ENCODE data around the gene HAUS3. TPM values are rescaled to one million over a fixed set of nuclear protein-coding genes. Genes with fewer than 3 reads are reported as not detected.
"Not testable (repeated sequence)": the region's sequence is repeated elsewhere in the genome, so short reads cannot be mapped to it uniquely, and the experiment has no call there.

The HAUS3 gene
- total RNA-seq, 1 donor from 2014 or later = 24.4 TPM

DNA sequence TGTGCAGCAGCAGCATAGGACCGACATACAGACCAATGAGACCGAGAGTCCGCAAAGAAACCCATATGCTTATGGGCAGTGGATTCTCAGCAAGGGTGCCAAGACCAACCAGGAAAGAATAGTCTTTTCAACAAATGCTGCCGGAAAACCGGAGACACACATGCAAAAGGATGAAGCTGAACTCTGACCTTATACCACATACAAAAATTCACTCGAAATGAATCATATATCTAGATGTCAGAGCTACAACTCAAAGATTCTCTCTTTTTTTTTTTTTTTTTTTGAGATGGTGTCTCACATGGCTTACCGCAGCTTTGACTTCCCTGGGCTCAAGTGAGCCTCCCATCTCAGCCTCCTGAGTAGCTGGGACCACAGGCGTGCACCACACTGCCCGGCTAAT, 36.0 kb upstream of the HAUS3 start:
- Histone ChIP-seq H3F3A (ENCODE audit: low read depth) (no peaks in the 10 kb centered on the region), H3K4me3 (no peak overlapping the region), H3K79me2 (ENCODE audit: low read depth) (no peaks in the 10 kb centered on the region), H3K4me1 (no peaks in the 10 kb centered on the region), H2AFZ (replicated peaks) (no peak overlapping the region), H3K9ac (no peak overlapping the region), H3K9me3 (ENCODE audit: low read depth) (no peaks in the 10 kb centered on the region), H4K20me1 (ENCODE audit: low read depth) (no peaks in the 10 kb centered on the region), H3K4me2 (no peak overlapping the region), H3K36me3 (no peaks in the 10 kb centered on the region), H3K27ac (no peak overlapping the region), H3K27me3 (no peaks in the 10 kb centered on the region)
- peaks cover 6% of the 10 kb centered on the region for H3K27me3 Mint-ChIP-seq (ENCODE audit: insufficient read depth, low read depth)
- no peak overlapping the region for H3K27ac Mint-ChIP-seq
- no peaks in the 10 kb centered on the region for H3K36me3 Mint-ChIP-seq
- no peak for DNase-seq (ENCODE audit: low spot score)
- H3K4me1 Mint-ChIP-seq = peaks cover 8% of the 10 kb centered on the region
- no peak for TF ChIP-seq EZH2phosphoT487 (IDR thresholded peaks at IDR 0.05)
- TF ChIP-seq EZH2 (IDR thresholded peaks at IDR 0.05) = no peak
- TF ChIP-seq, protein P1, sequence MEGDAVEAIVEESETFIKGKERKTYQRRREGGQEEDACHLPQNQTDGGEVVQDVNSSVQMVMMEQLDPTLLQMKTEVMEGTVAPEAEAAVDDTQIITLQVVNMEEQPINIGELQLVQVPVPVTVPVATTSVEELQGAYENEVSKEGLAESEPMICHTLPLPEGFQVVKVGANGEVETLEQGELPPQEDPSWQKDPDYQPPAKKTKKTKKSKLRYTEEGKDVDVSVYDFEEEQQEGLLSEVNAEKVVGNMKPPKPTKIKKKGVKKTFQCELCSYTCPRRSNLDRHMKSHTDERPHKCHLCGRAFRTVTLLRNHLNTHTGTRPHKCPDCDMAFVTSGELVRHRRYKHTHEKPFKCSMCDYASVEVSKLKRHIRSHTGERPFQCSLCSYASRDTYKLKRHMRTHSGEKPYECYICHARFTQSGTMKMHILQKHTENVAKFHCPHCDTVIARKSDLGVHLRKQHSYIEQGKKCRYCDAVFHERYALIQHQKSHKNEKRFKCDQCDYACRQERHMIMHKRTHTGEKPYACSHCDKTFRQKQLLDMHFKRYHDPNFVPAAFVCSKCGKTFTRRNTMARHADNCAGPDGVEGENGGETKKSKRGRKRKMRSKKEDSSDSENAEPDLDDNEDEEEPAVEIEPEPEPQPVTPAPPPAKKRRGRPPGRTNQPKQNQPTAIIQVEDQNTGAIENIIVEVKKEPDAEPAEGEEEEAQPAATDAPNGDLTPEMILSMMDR (IDR thresholded peaks at IDR 0.05) = no peak
- H3K4me3 Mint-ChIP-seq = no peak overlapping the region
- H3K9me3 Mint-ChIP-seq = no peaks in the 10 kb centered on the region

DNA sequence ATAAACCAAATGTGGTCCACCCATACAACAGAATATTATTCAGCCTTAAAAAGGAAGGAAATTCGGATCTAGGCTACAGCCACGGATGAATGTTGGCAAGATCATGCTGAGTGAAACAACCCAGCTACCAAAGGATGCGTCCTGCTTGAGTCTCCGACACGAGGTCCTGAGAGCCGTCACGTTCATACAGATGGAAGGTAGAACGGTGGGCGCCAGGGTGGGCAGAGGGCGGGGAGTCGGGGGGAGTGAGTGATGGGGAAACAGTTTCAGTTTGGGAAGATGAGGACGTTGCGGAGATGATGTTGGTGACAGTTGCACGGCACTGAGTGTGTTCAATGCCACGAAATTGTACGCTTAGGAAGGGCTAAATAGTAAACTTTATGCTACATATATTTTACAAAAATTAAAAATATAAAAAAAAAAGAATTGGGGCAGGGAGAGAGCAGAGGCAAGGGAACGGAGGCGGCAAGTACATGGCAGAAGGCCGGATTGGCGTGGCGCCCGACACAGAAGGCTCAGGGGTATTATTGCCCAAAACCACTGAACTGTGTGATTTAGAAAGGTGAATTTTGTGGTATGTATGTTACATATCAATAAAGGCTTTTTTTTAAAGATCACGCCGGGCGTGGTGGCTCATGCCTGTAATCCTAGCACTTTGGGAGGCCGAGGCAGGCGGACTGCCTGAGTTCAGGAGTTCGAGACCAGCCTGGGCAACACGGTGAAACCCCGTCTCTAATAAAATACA, 34.8 kb upstream of the HAUS3 start:
- Mint-ChIP-seq H3K27me3 (ENCODE audit: insufficient read depth, low read depth) (peaks cover 2% of the 10 kb centered on the region), H3K36me3 (no peaks in the 10 kb centered on the region), H3K4me1 (peaks cover 10% of the 10 kb centered on the region), H3K27ac (no peak overlapping the region), H3K9me3 (no peaks in the 10 kb centered on the region), H3K4me3 (no peak overlapping the region)
- TF ChIP-seq EZH2 (IDR thresholded peaks at IDR 0.05) = no peak
- TF ChIP-seq EZH2phosphoT487 (IDR thresholded peaks at IDR 0.05) = no peak
- TF ChIP-seq, protein P1 (IDR thresholded peaks at IDR 0.05) = no peak
- Histone ChIP-seq H3F3A (ENCODE audit: low read depth) (no peaks in the 10 kb centered on the region), H3K36me3 (no peaks in the 10 kb centered on the region), H3K79me2 (ENCODE audit: low read depth) (no peaks in the 10 kb centered on the region), H2AFZ (replicated peaks) (no peak overlapping the region), H3K27ac (no peak overlapping the region), H3K4me2 (no peak overlapping the region), H3K4me1 (no peaks in the 10 kb centered on the region), H3K9me3 (ENCODE audit: low read depth) (no peaks in the 10 kb centered on the region), H4K20me1 (ENCODE audit: low read depth) (no peaks in the 10 kb centered on the region), H3K27me3 (no peaks in the 10 kb centered on the region), H3K4me3 (no peak overlapping the region), H3K9ac (no peak overlapping the region)
- no peak for DNase-seq (ENCODE audit: low spot score)

DNA sequence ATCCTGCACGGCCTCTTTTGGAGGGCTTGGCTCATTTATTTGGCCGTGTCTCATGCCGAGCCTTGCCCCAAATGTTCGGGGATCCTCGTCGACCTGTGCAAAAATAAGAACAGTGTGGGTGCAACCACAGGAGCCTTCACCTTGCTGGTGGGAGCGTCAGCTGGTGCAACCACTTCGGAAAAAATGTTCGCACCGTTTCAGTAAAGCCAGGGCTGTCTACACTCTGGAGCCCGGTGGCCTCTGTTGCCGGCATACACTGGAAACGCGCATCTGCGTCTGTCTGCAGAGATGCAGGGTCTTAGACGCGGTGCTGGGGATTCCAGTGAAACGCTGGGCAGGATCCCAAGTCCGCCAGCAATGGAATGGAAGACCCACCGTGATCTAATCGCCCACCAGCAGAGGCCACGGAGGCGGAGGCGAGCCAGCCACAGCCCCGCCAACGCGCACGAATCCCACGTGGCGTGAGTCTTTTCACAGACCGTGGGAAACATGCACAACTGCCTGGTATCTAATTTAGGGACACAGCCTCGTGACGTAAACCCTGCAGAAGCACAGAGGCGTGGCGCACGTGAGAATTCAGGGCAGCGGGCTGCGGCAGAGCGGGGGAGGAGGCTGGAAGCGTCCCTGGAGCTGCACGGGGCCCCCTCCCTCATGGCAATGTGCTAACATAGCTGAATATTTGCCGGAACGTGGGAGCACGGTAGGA, 33.8 kb upstream of the HAUS3 start:
- no peaks in the 10 kb centered on the region for H3F3A ChIP-seq (ENCODE audit: low read depth)
- no peak overlapping the region for H3K4me2 ChIP-seq
- H3K4me3 ChIP-seq = no peak overlapping the region
- H3K4me1 Mint-ChIP-seq = peaks cover 10% of the 10 kb centered on the region
- H3K36me3 Mint-ChIP-seq = no peaks in the 10 kb centered on the region
- no peak overlapping the region for H2AFZ ChIP-seq (replicated peaks)
- H3K27ac ChIP-seq = no peak overlapping the region
- H3K27me3 ChIP-seq = no peaks in the 10 kb centered on the region
- peaks cover 2% of the 10 kb centered on the region for H3K27me3 Mint-ChIP-seq (ENCODE audit: insufficient read depth, low read depth)
- no peaks in the 10 kb centered on the region for H3K9me3 ChIP-seq (ENCODE audit: low read depth)
- H3K4me3 Mint-ChIP-seq = no peak overlapping the region
- H3K27ac Mint-ChIP-seq = no peak overlapping the region
- no peaks in the 10 kb centered on the region for H3K9me3 Mint-ChIP-seq
- H3K36me3 ChIP-seq = no peaks in the 10 kb centered on the region
- no peak overlapping the region for H3K9ac ChIP-seq
- H4K20me1 ChIP-seq (ENCODE audit: low read depth) = no peaks in the 10 kb centered on the region
- H3K79me2 ChIP-seq (ENCODE audit: low read depth) = no peaks in the 10 kb centered on the region
- TF ChIP-seq EZH2 (IDR thresholded peaks at IDR 0.05) = no peak
- no peak for TF ChIP-seq EZH2phosphoT487 (IDR thresholded peaks at IDR 0.05)
- TF ChIP-seq, protein P1 (IDR thresholded peaks at IDR 0.05) = no peak
- no peak for DNase-seq (ENCODE audit: low spot score)
- no peaks in the 10 kb centered on the region for H3K4me1 ChIP-seq

DNA sequence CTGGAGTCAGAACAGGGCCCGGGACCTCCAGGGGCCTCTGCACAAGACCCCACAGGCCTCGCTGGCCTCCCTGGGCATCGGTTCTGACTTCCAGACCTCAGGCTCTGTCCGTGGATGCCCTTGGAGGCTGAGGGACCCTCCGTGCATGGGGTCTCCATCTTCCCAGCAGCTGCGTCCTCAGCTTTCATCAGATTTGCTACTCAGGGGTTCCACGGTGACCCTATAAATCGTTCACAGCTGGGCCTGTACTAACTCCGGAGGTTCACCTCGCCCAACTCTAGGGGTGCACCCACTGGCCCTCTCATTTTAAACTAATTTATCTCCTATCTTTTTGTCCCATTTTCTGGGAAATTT, 33.1 kb upstream of the HAUS3 start:
- not testable (repeated sequence) for H3K4me3 ChIP-seq; H3K27ac ChIP-seq; H3F3A ChIP-seq (ENCODE audit: low read depth); H3K9me3 ChIP-seq (ENCODE audit: low read depth); H4K20me1 ChIP-seq (ENCODE audit: low read depth); H3K9me3 Mint-ChIP-seq; H3K79me2 ChIP-seq (ENCODE audit: low read depth); H3K27me3 Mint-ChIP-seq (ENCODE audit: insufficient read depth, low read depth); H3K36me3 Mint-ChIP-seq; H2AFZ ChIP-seq (replicated peaks); H3K27ac Mint-ChIP-seq; DNase-seq (ENCODE audit: low spot score); H3K4me1 ChIP-seq; H3K4me2 ChIP-seq; H3K36me3 ChIP-seq; H3K4me3 Mint-ChIP-seq; H3K9ac ChIP-seq; H3K27me3 ChIP-seq
- peaks cover 10% of the 10 kb centered on the region for H3K4me1 Mint-ChIP-seq

Data from neural progenitor cell (in vitro differentiated cells).